K562 (cell line): ENCODE measurements around the gene SPATA16. TPM values are rescaled to one million over a fixed set of nuclear protein-coding genes. Genes with fewer than 3 reads are reported as not detected.

ENCODE experiments used
- ATAC-seq: fragments of 200-7000 bp; cut with Tn5 transposase; 3 replicates; pipeline ENCODE4 v1.9.1; 2020; ENCODE audit warnings: moderate library complexity
- BruUV-seq: library from RNA; stranded (reverse); fragments of 400-500 nt; replicated peaks from 2 replicates; lab custom pipeline; 2021; lab: Mats Ljungman, UMichigan
- CTCF ChIA-PET: fragments of 300-600 bp; formaldehyde crosslinking; extraction: SDS; loops from one replicate; lab custom pipeline; 2021; ENCODE audit warnings: low intra/inter-chr PET ratio; lab: Yijun Ruan, JAX
- POLR2A ChIA-PET: fragments of 300-600, 350-650 bp; sonication (Branson Sonifier 250); formaldehyde crosslinking; extraction: SDS; loops from one replicate; lab custom pipeline; 2021; ENCODE audit warnings: antibody characterized with exemption, inconsistent platforms; lab: Yijun Ruan, JAX
- DNase-seq, 4 experiments: peaks; one replicate each; pipeline versions ENCODE4 v3.0.0 to v3.0.0-alpha.2; 2011 to 2018; ENCODE audit warnings: low spot score in 3 of 4, mixed read lengths in 3 of 4; ENCODE audit errors: extremely low read depth in 1 of 4
- FAIRE-seq: peaks from 2 replicates; lab custom pipeline; 2011; peaks lifted over from hg19 to GRCh38; lab: Jason Lieb, UNC
- H2AFZ ChIP-seq: 2 replicates; pipeline ENCODE4 v1.6.0; 2011; ENCODE audit warnings: low read depth, low read length, control low read depth, inconsistent platforms
- H3K27ac ChIP-seq: fragments of 200-600 bp; 3 replicates; pipeline ENCODE4 v1.8.0; 2011; ENCODE audit warnings: low read depth, mild to moderate bottlenecking, control low read depth, inconsistent platforms, low read length, moderate library complexity, mixed read lengths; ENCODE audit errors: extremely low read depth
- H3K27me3 ChIP-seq, 2 experiments: fragments of 300-600 bp in 1 of 2; 2 replicates in 1 of 2; 3 replicates in 1 of 2; pipeline versions ENCODE4 v1.6.0 to v1.8.0; 2011; ENCODE audit warnings: inconsistent platforms in 2 of 2, low read length in 2 of 2, mild to moderate bottlenecking in 1 of 2, mixed read lengths in 1 of 2, moderate library complexity in 1 of 2; ENCODE audit not compliant: control insufficient read depth in 2 of 2, insufficient read depth in 2 of 2
- H3K36me3 ChIP-seq: fragments of 300-600 bp; 3 replicates; pipeline ENCODE4 v1.8.0; 2011; ENCODE audit warnings: mild to moderate bottlenecking, low read length, inconsistent platforms; ENCODE audit not compliant: control insufficient read depth, insufficient read depth
- H3K4me1 ChIP-seq, 2 experiments: fragments of 200-600 bp in 1 of 2; replicated peaks in 1 of 2; 2 replicates in 1 of 2; 3 replicates in 1 of 2; pipeline versions ENCODE4 v1.5.1 to v1.8.0; 2011; ENCODE audit warnings: inconsistent platforms in 2 of 2, low read length in 2 of 2, mild to moderate bottlenecking in 1 of 2, mixed read lengths in 1 of 2, moderate library complexity in 1 of 2; ENCODE audit not compliant: control insufficient read depth in 2 of 2, insufficient read depth in 2 of 2
- H3K4me2 ChIP-seq: 2 replicates; pipeline ENCODE4 v1.6.1; 2011; ENCODE audit warnings: low read length, control low read depth, inconsistent platforms, mixed read lengths; ENCODE audit not compliant: insufficient read depth
- H3K4me3 ChIP-seq: fragments of 200-600 bp; sonication (generic), shearing (Covaris generic); 2 replicates; pipeline ENCODE4 v1.5.1; 2016; ENCODE audit warnings: control low read depth, inconsistent platforms
- H3K79me2 ChIP-seq: fragments of 200-600 bp; 3 replicates; pipeline ENCODE4 v1.8.0; 2011; ENCODE audit warnings: low read length, inconsistent platforms; ENCODE audit not compliant: control insufficient read depth, insufficient read depth
- H3K9ac ChIP-seq, 2 experiments: 2 replicates each; pipeline versions ENCODE4 v1.6.0 to v1.6.1; 2011; ENCODE audit warnings: low read depth in 2 of 2, low read length in 2 of 2, control low read depth in 1 of 2, inconsistent platforms in 1 of 2, mild to moderate bottlenecking in 1 of 2, mixed read lengths in 1 of 2; ENCODE audit not compliant: insufficient read depth in 1 of 2
- H3K9me1 ChIP-seq: one replicate; pipeline ENCODE4 v1.6.0; 2011; ENCODE audit warnings: inconsistent platforms, mild to moderate bottlenecking, low read length, moderate library complexity; ENCODE audit not compliant: control insufficient read depth, insufficient read depth
- H3K9me3 ChIP-seq: replicated peaks from 2 replicates; pipeline ENCODE4 v1.5.1; 2011; ENCODE audit warnings: low read depth, low read length, inconsistent platforms; ENCODE audit not compliant: control insufficient read depth, insufficient read depth
- H4K20me1 ChIP-seq: replicated peaks from 2 replicates; pipeline ENCODE4 v1.6.1; 2011; ENCODE audit warnings: low read length, inconsistent platforms, mixed read lengths; ENCODE audit not compliant: control insufficient read depth, insufficient read depth
- BRD9 ChIP-seq: fragments of 450-650 bp; IDR thresholded peaks from 2 replicates; pipeline ENCODE4 v1.6.1; 2018; ENCODE audit warnings: low read depth; ENCODE audit not compliant: partially characterized antibody
- CC2D1A ChIP-seq: fragments of 450-650 bp; IDR thresholded peaks from 2 replicates; pipeline ENCODE4 v1.6.1; 2017; ENCODE audit warnings: mild to moderate bottlenecking
- ETS2 ChIP-seq: IDR thresholded peaks from 2 replicates; pipeline ENCODE4 v1.6.1; 2016; ENCODE audit warnings: borderline replicate concordance, missing genetic modification characterization, mild to moderate bottlenecking, moderate library complexity, missing compliant biosample characterization; ENCODE audit not compliant: poor library complexity, severe bottlenecking
- FOXM1 ChIP-seq, 2 experiments: fragments of 450-650 bp in 1 of 2; sonication (generic) in 1 of 2; formaldehyde crosslinking in 1 of 2; IDR thresholded peaks; 2 replicates each; pipeline versions ENCODE4 v1.6.1 to v1.9.0; 2017 to 2022; ENCODE audit warnings: low read depth in 2 of 2, mild to moderate bottlenecking in 2 of 2, missing genetic modification reagents in 1 of 2, moderate library complexity in 1 of 2
- GTF2B ChIP-seq: IDR thresholded peaks from 2 replicates; pipeline ENCODE4 v1.6.1; 2011; ENCODE audit not compliant: insufficient read length; ENCODE audit errors: extremely low read depth
- GTF2F1 ChIP-seq: IDR thresholded peaks from 2 replicates; pipeline ENCODE4 v1.6.1; 2011; ENCODE audit warnings: low read depth, low read length, improper control_type of control experiment
- HDAC1 ChIP-seq, 2 experiments: fragments of 450-650 bp; IDR thresholded peaks; 2 replicates each; pipeline ENCODE4 v1.6.1; 2016 to 2017; ENCODE audit warnings: inconsistent platforms in 1 of 2, mild to moderate bottlenecking in 1 of 2, moderate library complexity in 1 of 2
- MXI1 ChIP-seq: IDR thresholded peaks from 2 replicates; pipeline ENCODE4 v1.6.1; 2011; ENCODE audit warnings: low read depth, mild to moderate bottlenecking, improper control_type of control experiment, low read length
- NCOA6 ChIP-seq: fragments of 450-650 bp; IDR thresholded peaks from 2 replicates; pipeline ENCODE4 v1.6.1; 2017; ENCODE audit warnings: mild to moderate bottlenecking
- NR2F6 ChIP-seq: fragments of 450-650 bp; formaldehyde crosslinking; IDR thresholded peaks from 2 replicates; pipeline ENCODE4 v1.4.0; 2020; ENCODE audit warnings: mild to moderate bottlenecking
- POLR3G ChIP-seq: IDR thresholded peaks from 2 replicates; pipeline ENCODE4 v1.6.1; 2011; ENCODE audit not compliant: insufficient read length, insufficient replicate concordance; ENCODE audit errors: extremely low read depth
- RFX7 ChIP-seq: fragments of 250-450 bp; sonication (Bioruptor Pico); IDR thresholded peaks from 2 replicates; pipeline ENCODE4 v1.5.1; 2021; ENCODE audit warnings: mild to moderate bottlenecking
- SMC3 ChIP-seq: conservative IDR thresholded peaks from 2 replicates; pipeline ENCODE4 v1.6.1; 2011; ENCODE audit warnings: low read depth, low read length, improper control_type of control experiment; ENCODE audit not compliant: insufficient read depth
- SNRNP70 ChIP-seq: fragments of 200-400 bp; formaldehyde crosslinking; optimal IDR thresholded peaks from 2 replicates; pipeline ENCODE3; 2017; ENCODE audit warnings: low read depth, low read length
- SOX6 ChIP-seq: fragments of 450-650 bp; IDR thresholded peaks from 2 replicates; pipeline ENCODE4 v1.6.1; 2014; ENCODE audit warnings: mild to moderate bottlenecking
- STAT5B ChIP-seq: fragments of 250-450 bp; sonication (Bioruptor Pico); IDR thresholded peaks from 2 replicates; pipeline ENCODE4 v1.8.0; 2021; ENCODE audit warnings: mild to moderate bottlenecking, inconsistent platforms
- ZNF41 ChIP-seq: fragments of 250-450 bp; sonication (Bioruptor Pico); conservative IDR thresholded peaks from 2 replicates; pipeline ENCODE4 v1.4.0; 2020; ENCODE audit warnings: mild to moderate bottlenecking
- WGBS: fragments of 100-300 bp; shearing (Covaris generic); methylation state at CpG from one replicate; pipeline ENCODE4 v1.1.6; 2016; ENCODE audit warnings: low coverage, mixed read lengths; ENCODE audit not compliant: insufficient coverage; ENCODE audit errors: missing lambda C conversion rate; 5-methylcytosine and 5-hydroxymethylcytosine counted together
- in situ Hi-C: fragments of 300-500 bp; cut with MboI; formaldehyde crosslinking; loops from 4 replicates; pipeline ENCODE4 v1.15.0; 2018; ENCODE audit warnings: inconsistent platforms, mixed read lengths
- intact Hi-C: fragments of 100-400 bp; cut with micrococcal nuclease; formaldehyde crosslinking; loops from 2 replicates; pipeline ENCODE4 v1.14.2; 2022
- polyA plus RNA-seq, 8 experiments: library from polyadenylated mRNA; depleted of rRNA in 4 of 8; stranded (reverse) in 5 of 8; unstranded in 3 of 8; fragments of >200 nt; fragmentation: Nextera tagmentation in 2 of 8; fragmentation: Illumina TruSeq in 1 of 8; extraction: Ambion mirVana in 2 of 8; extraction: Trizol in 1 of 8; gene quantifications; 2 replicates each; pipeline versions ENCODE4 v1.2.1 to v1.2.3, GENCODE V29; 2011 to 2014; ENCODE audit warnings: inconsistent platforms in 1 of 8, missing spikeins in 1 of 8
- total RNA-seq, 7 experiments: library from RNA; depleted of rRNA in 6 of 7; stranded (reverse); fragments of >200 nt in 6 of 7; fragmentation: Illumina TruSeq in 2 of 7; extraction: Trizol in 2 of 7; gene quantifications; 2 replicates each; pipeline versions ENCODE4 v1.2.1 to v1.2.3, GENCODE V29; 2011 to 2021; ENCODE audit warnings: low replicate concordance in 1 of 7

SPATA16 gene
- total and polyA plus RNA-seq, 9 of the 15 experiments (the other 6 are each of a cell fraction or from before 2014, with no cell fraction given), result not detected

GRCh38 chr3:172875039-172875438, 266.0 kb downstream of the SPATA16 start:
- ATAC-seq (no peak), FAIRE-seq (no peak), DNase-seq (no peak)
- Histone ChIP-seq H4K20me1 (no peaks in the 10 kb centered on the region), H2AFZ (no peak overlapping the region), H3K79me2 (no peaks in the 10 kb centered on the region), H3K9ac (no peak overlapping the region), H3K4me2 (no peak overlapping the region), H3K27me3 (no peaks in the 10 kb centered on the region), H3K27ac (no peak overlapping the region), H3K9me1 (no peaks in the 10 kb centered on the region), H3K4me3 (no peak overlapping the region), H3K9me3 (no peaks in the 10 kb centered on the region), H3K36me3 (no peaks in the 10 kb centered on the region), H3K4me1 (peaks cover 0 to 16% of the 10 kb centered on the region in 2 experiments; a peak in 3 of 5 replicates)
- 25% methylated on average over 1 of the region's 1 CpG for WGBS
- BruUV-seq, result no TSS peak
- intact Hi-C loops, result no loop called here
- TF ChIP-seq ETS2 (tag), result no peak
- TF ChIP-seq RFX7 (CRISPR knock-in tag), result no peak
- no peak for TF ChIP-seq SMC3
- no peak for TF ChIP-seq POLR3G
- ChIA-PET POLR2A (no interaction called here), CTCF (no interaction called here)
- in situ Hi-C loops, result no loop called here

DNA sequence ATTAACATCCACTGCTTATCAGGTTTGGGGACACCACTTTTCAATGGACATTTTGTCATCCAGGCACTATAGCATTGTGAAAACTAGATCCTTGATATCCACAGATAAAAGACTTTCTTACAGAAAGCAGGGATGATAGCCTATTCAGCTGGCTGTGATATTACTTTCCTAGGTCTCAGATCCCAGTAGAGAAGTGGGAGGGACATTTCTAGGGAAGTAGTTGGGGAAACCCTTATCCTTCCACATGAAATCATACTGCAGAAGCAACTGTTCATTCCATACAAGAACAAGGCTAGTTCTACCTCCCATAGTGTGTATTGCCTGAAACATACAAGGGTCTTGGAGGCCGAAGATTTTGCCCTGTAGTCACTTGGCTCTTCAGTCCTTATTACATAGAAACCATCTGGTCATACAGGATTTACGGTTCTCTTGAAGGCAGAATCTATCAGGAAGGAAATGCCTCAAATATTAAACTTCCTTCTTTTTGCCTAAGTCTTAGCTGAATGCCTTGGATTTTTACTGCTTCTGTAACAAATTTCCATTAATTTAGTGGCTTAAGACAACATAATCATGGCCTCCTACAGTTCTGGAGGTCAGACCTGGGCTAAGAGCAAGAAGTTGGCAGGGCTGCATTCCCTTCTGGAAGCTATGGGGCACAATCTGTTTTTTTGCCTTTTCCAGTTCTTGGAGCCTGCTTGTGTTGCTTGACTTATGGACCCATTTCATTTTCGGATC, 271.1 kb downstream of the SPATA16 start:
- no TSS peak for BruUV-seq
- FAIRE-seq (no peak), ATAC-seq (peak; percentile 53), DNase-seq (peak in 1 of 4 experiments; percentile 26)
- Histone ChIP-seq H2AFZ (peak overlapping the region; percentile 89), H3K27ac (peak overlapping the region; percentile 61; the same call in 2 of the 3 replicates), H3K36me3 (no peaks in the 10 kb centered on the region; the same call in 2 of the 3 replicates), H4K20me1 (no peaks in the 10 kb centered on the region), H3K4me3 (no peak overlapping the region), H3K9me1 (no peaks in the 10 kb centered on the region), H3K4me2 (no peak overlapping the region), H3K9me3 (peaks cover 9% of the 10 kb centered on the region), H3K79me2 (no peaks in the 10 kb centered on the region), H3K9ac (no peak overlapping the region), H3K27me3 (no peaks in the 10 kb centered on the region), H3K4me1 (peaks cover 0 to 31% of the 10 kb centered on the region in 2 experiments; a peak in 3 of 5 replicates)
- intact Hi-C loops, result no loop called here
- in situ Hi-C loops, result no loop called here
- ChIA-PET CTCF (no interaction called here), POLR2A (no interaction called here)
- WGBS, result 48% methylated on average over 3 of the region's 3 CpGs
- TF ChIP-seq NR2F6 (CRISPR knock-in tag), result no peak
- TF ChIP-seq GTF2F1, result no peak
- no peak for TF ChIP-seq CC2D1A
- TF ChIP-seq BRD9, result no peak
- TF ChIP-seq STAT5B (CRISPR knock-in tag), result no peak
- no peak for TF ChIP-seq NCOA6
- no peak for TF ChIP-seq GTF2B
- no peak for TF ChIP-seq HDAC1 (IDR thresholded peaks at IDR 0.05)
- peak; percentile 71 for TF ChIP-seq SOX6
- no peak for TF ChIP-seq SNRNP70
- TF ChIP-seq ZNF41 (CRISPR knock-in tag), result no peak
- no peak for TF ChIP-seq MXI1
- TF ChIP-seq FOXM1 (IDR thresholded peaks at IDR 0.05; ENCODE audit: low read depth), result no peak
- TF ChIP-seq FOXM1 (CRISPR knock-in tag; IDR thresholded peaks at IDR 0.05; ENCODE audit: low read depth), result no peak
